CD14-positive monocyte (primary cell): ENCODE results near the gene TSSK3. TPM values are rescaled to one million over a fixed set of nuclear protein-coding genes. Genes with fewer than 3 reads are reported as not detected.

ENCODE experiments used
- DNase-seq, 3 donors: peaks; one replicate each; pipeline ENCODE4 v3.0.0-alpha.2; 2011 to 2022
- H2AFZ ChIP-seq: 2 replicates; pipeline ENCODE4 v1.6.0; 2012; ENCODE audit warnings: mild to moderate bottlenecking, low read depth, low read length, inconsistent platforms; ENCODE audit not compliant: insufficient read depth, poor library complexity, severe bottlenecking
- H3K27ac ChIP-seq, 2 donors: 1 replicate in 1 of 2; 2 replicates in 1 of 2; pipeline ENCODE4 v1.5.1; 2012 to 2013; ENCODE audit warnings: low read length in 2 of 2, control low read depth in 1 of 2, inconsistent platforms in 1 of 2, low read depth in 1 of 2, mild to moderate bottlenecking in 1 of 2
- H3K27me3 ChIP-seq, 2 donors: one replicate each; pipeline versions ENCODE4 v1.6.0 to v1.6.1; 2011 to 2013; ENCODE audit warnings: low read length in 2 of 2; ENCODE audit not compliant: control insufficient read depth in 2 of 2, insufficient read depth in 2 of 2
- H3K36me3 ChIP-seq, 2 donors: replicated peaks in 1 of 2; 1 replicate in 1 of 2; 2 replicates in 1 of 2; pipeline versions ENCODE4 v1.5.1 to v1.6.1; 2012 to 2013; ENCODE audit warnings: low read length in 2 of 2, control low read depth in 1 of 2, inconsistent platforms in 1 of 2, mild to moderate bottlenecking in 1 of 2; ENCODE audit not compliant: insufficient read depth in 2 of 2, control insufficient read depth in 1 of 2
- H3K4me1 ChIP-seq, 2 donors: 1 replicate in 1 of 2; 2 replicates in 1 of 2; pipeline versions ENCODE4 v1.5.1 to v1.6.1; 2012 to 2013; ENCODE audit warnings: low read length in 2 of 2, control low read depth in 1 of 2, inconsistent platforms in 1 of 2, mild to moderate bottlenecking in 1 of 2, moderate library complexity in 1 of 2; ENCODE audit not compliant: insufficient read depth in 2 of 2, control insufficient read depth in 1 of 2
- H3K4me2 ChIP-seq: replicated peaks from 2 replicates; pipeline ENCODE3; 2012; ENCODE audit warnings: low read length, moderate library complexity, mild to moderate bottlenecking; ENCODE audit not compliant: poor library complexity, severe bottlenecking; ENCODE audit errors: extremely low read depth
- H3K4me3 ChIP-seq, 3 experiments: fragments of 200-600 bp in 1 of 3; sonication (generic) in 1 of 3; replicated peaks in 1 of 3; 1 replicate in 2 of 3; 2 replicates in 1 of 3; pipeline ENCODE4 v1.5.1; 2011 to 2013; ENCODE audit warnings: low read length in 3 of 3, mild to moderate bottlenecking in 3 of 3, control low read depth in 2 of 3, low read depth in 2 of 3, inconsistent platforms in 1 of 3, moderate library complexity in 1 of 3
- H3K79me2 ChIP-seq: 2 replicates; pipeline ENCODE4 v1.6.0; 2012; ENCODE audit warnings: mild to moderate bottlenecking, control low read depth, inconsistent platforms, low read length, moderate library complexity; ENCODE audit not compliant: insufficient read depth
- H3K9ac ChIP-seq: 2 replicates; pipeline ENCODE4 v1.6.0; 2017; ENCODE audit warnings: low read length, mild to moderate bottlenecking; ENCODE audit not compliant: insufficient read depth, poor library complexity, severe bottlenecking
- H3K9me3 ChIP-seq, 2 donors: replicated peaks in 1 of 2; 1 replicate in 1 of 2; 2 replicates in 1 of 2; pipeline versions ENCODE4 v1.5.1 to v1.6.1; 2012 to 2013; ENCODE audit warnings: low read length in 2 of 2, control low read depth in 1 of 2; ENCODE audit not compliant: control insufficient read depth in 1 of 2, insufficient read depth in 1 of 2
- H4K20me1 ChIP-seq: 2 replicates; pipeline ENCODE4 v1.6.0; 2012; ENCODE audit warnings: mild to moderate bottlenecking, low read length, control low read depth, moderate library complexity; ENCODE audit not compliant: insufficient read depth
- H3K27ac Mint-ChIP-seq, 7 donors: one replicate each; pipeline ENCODE4 v1.8.0; 2020; ENCODE audit warnings: mild to moderate bottlenecking in 7 of 7, mixed read lengths in 7 of 7, moderate library complexity in 6 of 7, inconsistent platforms in 2 of 7
- H3K27me3 Mint-ChIP-seq, 3 donors: one replicate each; pipeline ENCODE4 v1.8.0; 2021 to 2022; ENCODE audit warnings: low read depth in 3 of 3, mild to moderate bottlenecking in 3 of 3, mixed read lengths in 3 of 3, moderate library complexity in 3 of 3, inconsistent platforms in 1 of 3
- H3K36me3 Mint-ChIP-seq, 2 donors: one replicate each; pipeline ENCODE4 v1.8.0; 2020; ENCODE audit warnings: mixed read lengths in 2 of 2, inconsistent platforms in 1 of 2, mild to moderate bottlenecking in 1 of 2
- H3K4me1 Mint-ChIP-seq: one replicate; pipeline ENCODE4 v1.8.0; 2020; ENCODE audit warnings: mild to moderate bottlenecking, mixed read lengths
- H3K4me3 Mint-ChIP-seq, 2 donors: one replicate each; pipeline ENCODE4 v1.8.0; 2020; ENCODE audit warnings: mild to moderate bottlenecking in 2 of 2, mixed read lengths in 2 of 2, moderate library complexity in 1 of 2
- H3K9me3 Mint-ChIP-seq, 7 donors: one replicate each; pipeline ENCODE4 v1.8.0; 2020 to 2022; ENCODE audit warnings: mixed read lengths in 7 of 7, mild to moderate bottlenecking in 6 of 7, moderate library complexity in 6 of 7, inconsistent platforms in 2 of 7
- WGBS: methylation state at CpG from one replicate; pipeline ENCODE4 v1.1.5; 2013; ENCODE audit warnings: missing lambda C conversion rate; ENCODE audit not compliant: insufficient coverage; 5-methylcytosine and 5-hydroxymethylcytosine counted together
- intact Hi-C, 2 donors: fragments of 100-400 bp; cut with micrococcal nuclease; formaldehyde crosslinking; loops; one replicate each; pipeline versions ENCODE4 v1.15.0 to v1.15.1; 2023
- polyA plus RNA-seq, 3 donors: library from polyadenylated mRNA; depleted of rRNA in 1 of 3; unstranded in 2 of 3; stranded (reverse) in 1 of 3; fragments of 300-500 nt in 2 of 3; fragments of >200 nt in 1 of 3; fragmentation: Illumina TruSeq in 2 of 3; gene quantifications; 1 replicate in 2 of 3; 2 replicates in 1 of 3; pipeline ENCODE4 v1.2.3, GENCODE V29; 2012 to 2021
- TF ChIP-seq, protein P1 (sequence below): fragments of 200-600 bp; IDR thresholded peaks from one replicate; pipeline ENCODE4 v1.8.0; 2022; ENCODE audit warnings: antibody characterized with exemption, mild to moderate bottlenecking

Gene TSSK3
- polyA plus RNA-seq, 3 donors, result 0.35 to 1.1 (median 0.65) TPM

DNA sequence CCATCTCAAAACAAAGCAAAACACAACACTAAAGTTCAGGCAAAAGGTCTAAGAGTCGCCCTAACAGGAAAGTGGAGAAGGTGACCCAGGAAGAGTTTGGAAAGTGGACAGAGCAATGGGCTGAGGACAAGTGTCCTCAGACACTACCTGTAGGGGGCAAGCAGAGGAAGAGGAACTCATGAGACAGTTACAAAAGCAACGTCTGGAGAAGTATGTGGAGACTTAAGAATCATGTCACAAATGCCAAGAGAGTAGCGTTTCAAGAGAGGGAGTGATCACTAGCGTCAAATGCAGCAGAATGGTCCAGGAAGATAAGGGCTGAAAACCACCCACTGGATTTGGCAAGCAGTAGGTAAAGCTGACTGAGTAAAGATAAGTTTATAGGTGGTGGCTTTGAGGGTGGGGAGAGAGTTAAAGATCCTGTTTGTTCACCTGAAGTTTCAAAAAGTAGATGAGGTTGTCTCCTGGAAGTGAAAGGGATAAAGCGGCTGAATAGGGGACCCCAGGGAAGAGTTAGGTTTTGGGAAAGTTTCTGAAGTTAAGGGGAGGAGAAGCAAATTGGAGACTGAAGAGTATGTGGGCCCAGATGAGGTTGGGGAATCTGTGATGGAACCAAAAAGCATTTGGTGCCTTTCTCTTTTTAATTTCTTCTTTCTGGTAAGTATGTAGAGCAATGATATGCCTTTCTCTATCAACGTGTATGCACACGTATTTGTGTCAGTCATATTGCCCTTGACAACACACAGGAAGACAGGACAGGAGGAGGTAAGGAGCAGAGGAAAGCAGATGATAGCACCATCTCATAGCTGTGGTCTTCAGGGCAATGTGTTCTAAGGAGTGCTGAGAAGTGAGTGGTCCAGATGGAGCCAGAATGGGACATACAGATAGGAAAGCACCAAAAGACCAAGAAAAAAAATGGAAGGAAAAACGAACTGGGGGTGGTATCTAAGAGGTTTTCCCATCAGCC, 28.8 kb downstream of the TSSK3 start:
- H3K9me3 Mint-ChIP-seq, result no peaks in the 10 kb centered on the region
- Histone ChIP-seq H3K27me3 (no peaks in the 10 kb centered on the region), H3K79me2 (peaks cover 45% of the 10 kb centered on the region), H3K4me2 (no peak overlapping the region), H3K27ac (peak overlapping the region in 1 of 2 donors; percentile 45), H3K9me3 (no peaks in the 10 kb centered on the region), H3K4me1 (peaks cover 24 to 32% of the 10 kb centered on the region in 2 donors), H3K36me3 (peaks cover 39 to 55% of the 10 kb centered on the region in 2 donors), H4K20me1 (peaks cover 21% of the 10 kb centered on the region), H3K4me3 (no peak overlapping the region), H2AFZ (no peak overlapping the region), H3K9ac (no peak overlapping the region)
- H3K27ac Mint-ChIP-seq, result no peak overlapping the region
- no peak overlapping the region for H3K4me3 Mint-ChIP-seq
- intact Hi-C loops, result loop anchor here in 1 of 2 donors (5.0 to 10.0 kb wide), 6 partner anchors 39 to 1676 kb away; partner anchors contain the start of genes EIF3I, MARCKSL1, S100PBP and TMEM234
- H3K36me3 Mint-ChIP-seq, result peaks cover 11 to 14% of the 10 kb centered on the region in 2 donors
- 50% methylated on average over 4 of the region's 8 CpGs for WGBS
- no peak for DNase-seq
- TF ChIP-seq, protein P1, sequence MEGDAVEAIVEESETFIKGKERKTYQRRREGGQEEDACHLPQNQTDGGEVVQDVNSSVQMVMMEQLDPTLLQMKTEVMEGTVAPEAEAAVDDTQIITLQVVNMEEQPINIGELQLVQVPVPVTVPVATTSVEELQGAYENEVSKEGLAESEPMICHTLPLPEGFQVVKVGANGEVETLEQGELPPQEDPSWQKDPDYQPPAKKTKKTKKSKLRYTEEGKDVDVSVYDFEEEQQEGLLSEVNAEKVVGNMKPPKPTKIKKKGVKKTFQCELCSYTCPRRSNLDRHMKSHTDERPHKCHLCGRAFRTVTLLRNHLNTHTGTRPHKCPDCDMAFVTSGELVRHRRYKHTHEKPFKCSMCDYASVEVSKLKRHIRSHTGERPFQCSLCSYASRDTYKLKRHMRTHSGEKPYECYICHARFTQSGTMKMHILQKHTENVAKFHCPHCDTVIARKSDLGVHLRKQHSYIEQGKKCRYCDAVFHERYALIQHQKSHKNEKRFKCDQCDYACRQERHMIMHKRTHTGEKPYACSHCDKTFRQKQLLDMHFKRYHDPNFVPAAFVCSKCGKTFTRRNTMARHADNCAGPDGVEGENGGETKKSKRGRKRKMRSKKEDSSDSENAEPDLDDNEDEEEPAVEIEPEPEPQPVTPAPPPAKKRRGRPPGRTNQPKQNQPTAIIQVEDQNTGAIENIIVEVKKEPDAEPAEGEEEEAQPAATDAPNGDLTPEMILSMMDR, result no peak
- H3K4me1 Mint-ChIP-seq, result peaks cover 21% of the 10 kb centered on the region
- H3K27me3 Mint-ChIP-seq, result no peaks in the 10 kb centered on the region

DNA sequence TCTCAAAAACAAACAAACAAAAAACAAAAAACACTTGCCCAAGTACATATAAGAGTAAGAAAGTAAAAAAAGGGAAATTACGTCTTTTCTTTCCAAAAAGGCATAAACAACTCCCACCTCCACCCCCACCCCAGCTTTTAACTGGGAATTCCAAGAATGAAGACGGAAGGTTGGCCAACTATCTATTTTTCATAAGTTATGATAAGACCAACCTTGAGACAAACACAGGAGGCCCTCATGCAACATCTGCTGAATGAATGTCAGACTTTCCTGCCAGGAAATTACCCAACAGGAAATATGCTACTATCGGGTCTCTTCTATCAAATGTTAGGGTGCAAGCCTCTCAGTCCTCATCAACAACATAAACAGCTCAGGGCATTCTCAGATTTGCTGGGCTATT, 30.0 kb downstream of the TSSK3 start:
- no peak overlapping the region for H3K4me3 Mint-ChIP-seq
- peak overlapping the region in 5 of 7 donors; percentile 0 to 99 (median 59) for H3K27ac Mint-ChIP-seq
- peaks cover 0 to 4% (median 0%) of the 10 kb centered on the region in 7 donors for H3K9me3 Mint-ChIP-seq
- Histone ChIP-seq H3K4me1 (peaks cover 24 to 32% of the 10 kb centered on the region in 2 donors), H4K20me1 (peaks cover 21% of the 10 kb centered on the region), H3K9me3 (no peaks in the 10 kb centered on the region), H3K79me2 (peaks cover 45% of the 10 kb centered on the region), H3K27me3 (no peaks in the 10 kb centered on the region), H3K9ac (no peak overlapping the region), H3K27ac (peak overlapping the region in 1 of 2 donors; percentile 90), H3K4me2 (no peak overlapping the region), H2AFZ (no peak overlapping the region), H3K36me3 (peaks cover 30 to 43% of the 10 kb centered on the region in 2 donors), H3K4me3 (peak overlapping the region in 1 of 3 experiments; percentile 14)
- peaks cover 2 to 5% of the 10 kb centered on the region in 2 donors for H3K36me3 Mint-ChIP-seq
- TF ChIP-seq, protein P1, result no peak
- H3K4me1 Mint-ChIP-seq, result peaks cover 21% of the 10 kb centered on the region
- no peak for DNase-seq
- 0% methylated on average over 1 of the region's 3 CpGs for WGBS
- no peaks in the 10 kb centered on the region for H3K27me3 Mint-ChIP-seq
- intact Hi-C loops, result loop anchor here in 1 of 2 donors (5.0 to 10.0 kb wide), 6 partner anchors 40 to 1678 kb away; partner anchors contain the start of genes EIF3I, MARCKSL1, S100PBP and TMEM234
